ENCODE measurements around the gene ABCB6.

- TF ChIP-seq CTCF (IDR thresholded peaks at IDR 0.05) (peak in 1 of 3 donors; percentile 43), POLR2A (IDR thresholded peaks at IDR 0.05) (no peak)
Measured at GRCh38 chr2:219229305-219230058, 10.7 kb upstream of the ABCB6 start, which contains the start of the genes ANKZF1 and ATG9A.
